Measurements from ENCODE around the gene TSPAN17. TPM values are rescaled to one million over a fixed set of nuclear protein-coding genes. Genes with fewer than 3 reads are reported as not detected.
A peak's percentile ranks its signal among the peaks of the same experiment; 100 is the strongest.

TSPAN17 gene
- total RNA-seq, 2 experiments from 2014 or later, result 24.6 to 26.3 TPM

GRCh38 chr5:176606875-176607274 lies 40.4 kb upstream of the TSPAN17 start:
- no peaks in the 10 kb centered on the region for H3K36me3 Mint-ChIP-seq (ENCODE audit: low read depth)
- H3K9me3 Mint-ChIP-seq, result no peaks in the 10 kb centered on the region
- ChIA-PET CTCF (interaction anchor here (1.3 to 3.5 kb wide), 4 partner anchors 11 to 34 kb away, joined by 3 to 15 read pairs (median 4); no protein-coding TSS in a partner anchor), POLR2A (interaction anchor here (0.7 to 1.7 kb wide), 3 partner anchors 11 to 159 kb away, joined by 3 to 7 read pairs (median 4); partner anchors contain the start of gene FAF2)
- no peak for ATAC-seq
- no peak overlapping the region for H3K27ac Mint-ChIP-seq
- intact Hi-C loops (cut with micrococcal nuclease), result no loop called here
- no peak for TF ChIP-seq CTCF (IDR thresholded peaks at IDR 0.05)
- peaks cover 16% of the 10 kb centered on the region for H3K27me3 Mint-ChIP-seq
- no peak for DNase-seq
- peaks cover 11% of the 10 kb centered on the region for H3K4me1 Mint-ChIP-seq (ENCODE audit: low read depth)
- H3K4me3 Mint-ChIP-seq, result no peak overlapping the region

- H3K4me3 Mint-ChIP-seq, result peak overlapping the region; percentile 80
- POLR2A ChIA-PET, result interaction anchor here (0.6 to 1.4 kb wide), 5 partner anchors 11 to 358 kb away, joined by 3 to 5 read pairs (median 3); partner anchors contain the start of gene FAF2
- CTCF ChIA-PET, result interaction anchor here (0.9 to 2.4 kb wide), 5 partner anchors 12 to 53 kb away, joined by 3 to 6 read pairs (median 3); no protein-coding TSS in a partner anchor
- H3K4me1 Mint-ChIP-seq (ENCODE audit: low read depth), result peaks cover 11% of the 10 kb centered on the region
- intact Hi-C loops (cut with micrococcal nuclease), result no loop called here
- DNase-seq, result no peak
- no peak for ATAC-seq
- no peak overlapping the region for H3K27ac Mint-ChIP-seq
- no peaks in the 10 kb centered on the region for H3K9me3 Mint-ChIP-seq
- H3K36me3 Mint-ChIP-seq (ENCODE audit: low read depth), result no peaks in the 10 kb centered on the region
- TF ChIP-seq CTCF (IDR thresholded peaks at IDR 0.05), result no peak
- H3K27me3 Mint-ChIP-seq, result peaks cover 24% of the 10 kb centered on the region
Measured at GRCh38 chr5:176608142-176608705, 39.1 kb upstream of the TSPAN17 start.

GRCh38 chr5:176608937-176609723 lies 38.2 kb upstream of the TSPAN17 start:
- no peak overlapping the region for H3K27ac Mint-ChIP-seq
- peaks cover 24% of the 10 kb centered on the region for H3K27me3 Mint-ChIP-seq
- ATAC-seq (peak; percentile 10), DNase-seq (no peak)
- H3K4me3 Mint-ChIP-seq, result peak overlapping the region; percentile 80
- POLR2A ChIA-PET, result interaction anchor here (1.1 kb wide), 1 partner anchor 357 kb away, joined by 3 read pairs; no protein-coding TSS in a partner anchor
- no peaks in the 10 kb centered on the region for H3K9me3 Mint-ChIP-seq
- H3K4me1 Mint-ChIP-seq (ENCODE audit: low read depth), result peaks cover 11% of the 10 kb centered on the region
- intact Hi-C loops (cut with micrococcal nuclease), result no loop called here
- TF ChIP-seq CTCF (IDR thresholded peaks at IDR 0.05), result no peak
- no peaks in the 10 kb centered on the region for H3K36me3 Mint-ChIP-seq (ENCODE audit: low read depth)
- CTCF ChIA-PET, result interaction anchor here (1.4 to 2.4 kb wide), 3 partner anchors 13 to 36 kb away, joined by 3 to 6 read pairs (median 4); no protein-coding TSS in a partner anchor

GRCh38 chr5:176609724-176610434 lies 37.4 kb upstream of the TSPAN17 start, which contains the start of gene GPRIN1:
TSS of gene GPRIN1 (minus strand) at chr5:176610156. CDS start at chr5:176599834, 10,322 bp downstream.
- peak within 1 kb of the TSS; percentile 80 for H3K4me3 Mint-ChIP-seq
- no peaks in the 10 kb centered on the region for H3K9me3 Mint-ChIP-seq
- CTCF ChIA-PET, result interaction anchor here (1.4 to 2.4 kb wide), 2 partner anchors 14 to 35 kb away, joined by 3 to 6 read pairs; no protein-coding TSS in a partner anchor
- H3K36me3 Mint-ChIP-seq (ENCODE audit: low read depth), result no peaks in the 10 kb centered on the region
- POLR2A ChIA-PET, result no interaction called here
- H3K4me1 Mint-ChIP-seq (ENCODE audit: low read depth), result peaks cover 11% of the 10 kb centered on the region
- peak; percentile 42 for DNase-seq
- H3K27ac Mint-ChIP-seq, result no peak within 1 kb of the TSS
- no peak for TF ChIP-seq CTCF (IDR thresholded peaks at IDR 0.05)
- peak; percentile 90 for ATAC-seq
- intact Hi-C loops (cut with micrococcal nuclease), result no loop called here
- H3K27me3 Mint-ChIP-seq, result peaks cover 25% of the 10 kb centered on the region

All from activated CD8-positive, alpha-beta T cell treated with anti-CD3 and anti-CD28 coated beads for 36 hours (primary cell).